ENCODE results near the gene NEUROG1. TPM values are rescaled to one million over a fixed set of nuclear protein-coding genes. Genes with fewer than 3 reads are reported as not detected.

The NEUROG1 gene
- total RNA-seq, 4 donors from 2014 or later = not detected

GRCh38 chr5:135521964-135522363, 13.8 kb downstream of the NEUROG1 start:
- Histone ChIP-seq H3K9me3 (no peaks in the 10 kb centered on the region), H3K27ac (no peak overlapping the region), H3K27me3 (no peaks in the 10 kb centered on the region), H3K4me3 (no peak overlapping the region), H3K36me3 (no peaks in the 10 kb centered on the region), H3K4me1 (no peaks in the 10 kb centered on the region)
- TF ChIP-seq POLR2A (IDR thresholded peaks at IDR 0.05) (no peak), CTCF (IDR thresholded peaks at IDR 0.05) (no peak)
- no peak for DNase-seq

GRCh38 chr5:135517631-135518030, 18.1 kb downstream of the NEUROG1 start:
- no peak for DNase-seq
- Histone ChIP-seq H3K4me3 (no peak overlapping the region), H3K36me3 (no peaks in the 10 kb centered on the region), H3K4me1 (no peaks in the 10 kb centered on the region), H3K27ac (no peak overlapping the region), H3K9me3 (no peaks in the 10 kb centered on the region), H3K27me3 (no peaks in the 10 kb centered on the region)
- TF ChIP-seq POLR2A (IDR thresholded peaks at IDR 0.05) (no peak), CTCF (IDR thresholded peaks at IDR 0.05) (no peak)

- no peak overlapping the region for H3K4me3 ChIP-seq
- no peaks in the 10 kb centered on the region for H3K36me3 ChIP-seq
- DNase-seq = no peak
- no peaks in the 10 kb centered on the region for H3K9me3 ChIP-seq
- no peak overlapping the region for H3K27ac ChIP-seq
- TF ChIP-seq POLR2A (IDR thresholded peaks at IDR 0.05) (no peak), CTCF (IDR thresholded peaks at IDR 0.05) (no peak)
- H3K4me1 ChIP-seq = no peaks in the 10 kb centered on the region
- H3K27me3 ChIP-seq = peaks cover 0 to 4% of the 10 kb centered on the region in 2 donors
These were observed 21.6 kb downstream of the NEUROG1 start for GRCh38 chr5:135514116-135514515.

GRCh38 chr5:135511761-135512575, 23.8 kb downstream of the NEUROG1 start:
- H3K9me3 ChIP-seq = no peaks in the 10 kb centered on the region
- peaks cover 0 to 4% of the 10 kb centered on the region in 2 donors for H3K27me3 ChIP-seq
- H3K4me3 ChIP-seq = no peak overlapping the region
- H3K27ac ChIP-seq = no peak overlapping the region
- no peaks in the 10 kb centered on the region for H3K36me3 ChIP-seq
- no peak for DNase-seq
- no peaks in the 10 kb centered on the region for H3K4me1 ChIP-seq
- TF ChIP-seq POLR2A (IDR thresholded peaks at IDR 0.05) (no peak), CTCF (IDR thresholded peaks at IDR 0.05) (no peak)

GRCh38 chr5:135509995-135510394, 25.8 kb downstream of the NEUROG1 start:
- peaks cover 0 to 4% of the 10 kb centered on the region in 2 donors for H3K27me3 ChIP-seq
- TF ChIP-seq CTCF (IDR thresholded peaks at IDR 0.05) (no peak), POLR2A (IDR thresholded peaks at IDR 0.05) (no peak)
- H3K4me1 ChIP-seq = no peaks in the 10 kb centered on the region
- H3K9me3 ChIP-seq = no peaks in the 10 kb centered on the region
- DNase-seq = no peak
- no peak overlapping the region for H3K27ac ChIP-seq
- no peaks in the 10 kb centered on the region for H3K36me3 ChIP-seq
- H3K4me3 ChIP-seq = no peak overlapping the region

Data from Peyer's patch (tissue), 4 donors.